Erythroblast (primary cell): ENCODE results near the gene FUBP3.

ENCODE experiments used
- DNase-seq, 2 experiments: peaks; one replicate each; lab custom pipeline; 2025; lab: John Stamatoyannopoulos, UW
- GATA1 ChIP-seq: IDR thresholded peaks from 2 replicates; pipeline ENCODE4 v1.6.1; 2011; ENCODE audit warnings: low read depth, mild to moderate bottlenecking, control low read depth, low read length, moderate library complexity
- POLR2A ChIP-seq: IDR thresholded peaks from 2 replicates; pipeline ENCODE4 v1.6.1; 2011; ENCODE audit warnings: mild to moderate bottlenecking, low read length

Gene FUBP3

DNA sequence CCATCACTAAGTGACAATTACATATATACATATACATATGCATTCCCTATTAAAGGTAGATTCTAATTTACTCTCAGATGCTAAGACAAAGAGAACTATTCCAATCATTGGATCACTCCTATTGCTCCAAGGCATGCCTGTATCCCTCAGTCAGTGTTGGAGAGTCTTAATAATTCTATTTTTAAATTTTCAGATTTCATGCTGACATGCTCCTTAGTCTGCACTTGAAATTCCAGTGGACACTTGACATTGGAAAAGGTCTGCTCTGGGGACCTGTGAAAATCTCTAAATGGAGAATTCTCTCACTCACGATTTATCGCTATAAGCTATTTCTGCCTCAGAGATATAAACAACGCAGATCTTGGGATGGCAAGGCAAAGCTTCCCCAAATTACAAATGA is 3.9 kb upstream of the FUBP3 start:
- no peak for TF ChIP-seq GATA1
- TF ChIP-seq POLR2A = no peak

DNA sequence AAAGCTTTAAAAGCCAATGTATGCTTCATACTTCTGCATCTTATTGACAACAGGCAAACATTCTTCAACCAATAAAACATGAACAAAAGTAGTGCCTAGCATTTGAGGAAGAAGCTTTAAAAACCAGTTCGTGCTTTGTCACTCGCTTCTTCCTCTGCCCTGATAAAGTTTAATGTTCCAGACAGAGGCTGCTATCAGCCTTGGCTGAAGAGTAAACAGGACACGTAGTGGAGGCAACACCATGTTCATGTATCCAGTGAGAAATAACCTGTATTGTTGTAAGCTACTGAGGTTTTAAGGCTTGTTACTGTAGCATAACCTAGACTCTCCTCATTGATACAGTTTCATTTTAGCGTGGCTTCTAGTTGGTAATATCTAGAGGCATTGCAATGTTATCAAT is 3.2 kb upstream of the FUBP3 start:
- TF ChIP-seq POLR2A = peak; percentile 25
- no peak for TF ChIP-seq GATA1
- peak; percentile 35 to 36 for DNase-seq

More for the DNA sequence above, 3.9 kb upstream of the FUBP3 start:
- no peak for DNase-seq

DNA sequence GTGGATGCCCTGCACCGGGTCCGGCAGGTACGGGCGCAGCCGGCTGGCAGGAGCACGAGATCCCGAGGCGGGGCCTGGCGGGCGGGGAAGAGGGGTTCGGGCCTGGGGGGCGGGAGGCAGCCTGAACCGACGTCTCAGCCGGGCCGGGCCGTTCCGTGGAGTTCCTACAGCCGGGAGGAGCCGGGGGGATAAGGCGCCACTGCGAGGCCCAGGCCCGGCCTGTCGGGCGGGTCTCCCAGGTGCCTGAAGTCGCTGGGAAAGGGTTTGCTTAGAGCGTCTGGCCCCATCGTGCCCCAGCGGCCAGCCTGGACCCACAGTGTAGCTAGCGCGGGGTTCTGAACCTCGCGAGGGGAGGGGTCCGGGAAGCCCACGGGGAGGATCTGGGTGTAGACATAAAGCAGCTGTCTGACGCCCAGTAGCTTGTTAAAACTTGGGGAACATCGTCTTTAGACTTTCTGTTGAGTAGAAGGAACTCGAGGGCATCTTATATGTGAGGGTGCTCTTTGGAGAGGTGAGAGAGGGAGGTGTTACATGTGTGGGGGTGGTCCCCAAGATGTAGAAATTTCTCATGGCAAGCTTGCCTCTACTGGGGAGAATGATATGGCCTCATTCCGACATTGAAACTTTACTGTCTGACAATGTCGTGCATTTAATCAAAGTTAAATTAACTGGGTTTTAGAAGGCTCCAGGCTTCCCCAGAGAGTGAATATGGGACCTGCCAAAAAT is 524 bp downstream of the FUBP3 start:
- peak; percentile 70 to 76 for DNase-seq

DNA sequence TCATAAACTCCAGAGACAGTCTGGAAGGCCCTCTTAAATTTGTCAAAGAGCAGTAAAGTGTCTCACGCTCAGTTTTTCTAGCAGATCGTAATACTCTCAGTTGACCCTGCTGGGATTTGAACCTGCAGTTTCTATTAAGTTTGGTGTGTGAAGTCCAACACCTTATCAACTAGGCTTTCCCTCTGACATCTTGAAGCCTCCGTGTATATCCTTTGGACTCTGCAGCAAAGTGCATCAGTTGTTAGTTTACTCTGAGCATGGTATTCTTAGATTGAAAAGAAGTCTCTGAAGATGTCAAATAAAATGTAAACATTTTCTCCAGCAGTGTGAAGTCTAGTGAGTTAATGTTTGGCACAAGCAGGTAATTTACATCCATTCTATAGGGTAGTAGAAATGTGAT is 2.4 kb downstream of the FUBP3 start:
- no peak for DNase-seq
- TF ChIP-seq GATA1 = no peak

More for the DNA sequence above, 524 bp downstream of the FUBP3 start:
- no peak for TF ChIP-seq POLR2A
- no peak for TF ChIP-seq GATA1

DNA sequence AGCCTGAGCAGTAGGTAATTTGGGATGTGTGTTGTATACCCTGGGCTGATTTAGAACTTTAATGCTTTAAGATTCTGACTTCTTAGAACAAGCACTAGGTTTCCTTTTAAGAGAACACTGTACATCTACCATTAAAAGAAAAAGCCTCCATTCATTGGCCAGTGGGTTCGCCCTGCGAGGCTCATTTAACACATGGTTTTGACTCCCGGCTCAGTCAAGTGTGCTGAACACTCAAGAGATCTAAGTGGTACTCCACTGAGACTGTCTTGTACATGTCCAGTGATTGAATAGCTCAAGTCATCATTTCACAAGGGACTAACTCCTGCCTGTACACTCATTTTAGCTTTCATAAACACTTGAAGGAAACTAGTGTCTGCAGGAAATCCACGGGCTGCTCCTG is 3.9 kb downstream of the FUBP3 start:
- DNase-seq = no peak
- TF ChIP-seq POLR2A = no peak
- no peak for TF ChIP-seq GATA1

DNA sequence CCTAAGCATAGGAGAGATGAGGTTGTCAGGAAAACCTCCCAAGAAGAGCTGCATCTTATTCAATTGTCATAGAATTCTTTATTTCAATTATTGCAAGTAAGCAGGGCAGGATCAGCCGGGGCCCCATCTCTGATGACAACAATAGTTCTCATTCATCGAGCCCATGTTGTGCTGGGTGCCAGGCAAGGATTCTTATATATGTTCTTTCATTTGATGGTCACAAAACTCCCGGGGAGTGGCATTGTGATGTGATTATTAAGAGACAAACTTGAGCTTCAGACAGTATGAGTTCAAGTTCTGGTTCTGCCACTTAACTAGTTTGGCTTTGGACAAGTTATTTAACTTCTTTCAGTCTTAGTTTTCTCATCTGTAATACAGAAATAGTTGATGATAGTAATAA is 8.5 kb downstream of the FUBP3 start:
- TF ChIP-seq GATA1 (no peak), POLR2A (no peak)
- no peak for DNase-seq

DNA sequence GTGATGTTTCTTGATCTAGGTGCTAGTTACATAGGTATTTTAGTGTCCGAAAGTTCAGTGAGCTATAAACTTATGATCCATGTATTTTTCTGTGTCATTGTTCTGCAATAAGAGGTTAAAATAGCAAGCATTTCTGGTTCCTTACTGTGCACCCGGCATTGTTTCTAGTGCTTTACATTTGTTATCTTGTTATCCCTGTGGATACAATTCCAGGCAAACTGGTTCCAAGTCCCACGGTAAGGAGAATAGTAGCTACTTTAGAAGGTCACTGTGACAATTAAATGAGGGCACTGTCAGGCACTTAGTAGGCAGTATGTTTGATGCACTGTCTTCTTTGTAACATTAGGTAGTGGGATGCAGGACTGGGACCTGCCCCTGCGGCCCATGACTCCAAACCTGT is 9.0 kb downstream of the FUBP3 start:
- no peak for DNase-seq
- TF ChIP-seq GATA1 (no peak), POLR2A (no peak)

DNA sequence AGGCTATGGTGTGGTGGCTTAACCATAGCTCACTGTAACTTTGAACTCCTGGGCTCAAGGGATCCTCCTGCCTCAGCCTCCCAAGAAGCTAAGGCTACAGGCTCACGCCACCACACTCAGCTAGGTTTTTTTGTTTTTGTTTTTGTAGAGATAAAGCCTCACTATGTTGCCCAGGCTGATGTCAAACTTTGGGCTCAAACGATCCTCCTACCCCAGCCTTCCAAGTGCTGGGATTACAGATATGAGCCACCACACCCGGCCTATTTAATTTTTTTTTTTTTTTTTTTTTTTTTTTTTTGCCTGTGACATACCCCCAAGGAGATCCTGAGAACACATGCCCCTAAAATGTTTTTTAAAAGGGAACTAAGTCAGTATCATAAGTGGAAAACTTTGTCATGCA is 10.4 kb downstream of the FUBP3 start:
- peak; percentile 49 to 77 for DNase-seq
- TF ChIP-seq POLR2A = no peak
- no peak for TF ChIP-seq GATA1

- DNase-seq = peak; percentile 37 to 73
- TF ChIP-seq POLR2A = no peak
- no peak for TF ChIP-seq GATA1
Observed at GRCh38 chr9:130590305-130590704, 10.9 kb downstream of the FUBP3 start.

GRCh38 chr9:130593020-130593419 is 13.6 kb downstream of the FUBP3 start:
- no peak for DNase-seq
- no peak for TF ChIP-seq GATA1

DNA sequence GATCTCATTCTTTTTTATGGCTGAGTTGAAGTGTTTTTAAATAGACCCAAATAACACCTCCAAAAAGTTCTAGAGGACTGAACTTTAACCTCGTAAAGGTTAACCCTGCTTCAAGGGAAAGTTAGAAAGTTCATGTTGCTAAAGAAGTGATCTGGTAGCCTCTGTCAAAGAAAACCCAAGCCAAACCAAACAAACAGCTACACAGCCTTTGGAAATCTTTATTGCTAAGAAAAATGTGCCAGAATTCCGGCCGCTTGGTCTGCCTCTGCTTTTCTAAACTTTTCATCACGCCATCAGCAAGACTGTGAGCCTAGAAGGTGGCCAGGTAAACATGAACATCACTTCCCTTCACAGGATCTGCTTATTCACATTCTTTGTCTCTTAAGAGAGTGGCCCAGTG is 17.9 kb downstream of the FUBP3 start:
- TF ChIP-seq GATA1 (no peak), POLR2A (no peak)
- DNase-seq = no peak

GRCh38 chr9:130598188-130598587 is 18.8 kb downstream of the FUBP3 start:
- TF ChIP-seq GATA1 = no peak
- no peak for TF ChIP-seq POLR2A
- no peak for DNase-seq

DNA sequence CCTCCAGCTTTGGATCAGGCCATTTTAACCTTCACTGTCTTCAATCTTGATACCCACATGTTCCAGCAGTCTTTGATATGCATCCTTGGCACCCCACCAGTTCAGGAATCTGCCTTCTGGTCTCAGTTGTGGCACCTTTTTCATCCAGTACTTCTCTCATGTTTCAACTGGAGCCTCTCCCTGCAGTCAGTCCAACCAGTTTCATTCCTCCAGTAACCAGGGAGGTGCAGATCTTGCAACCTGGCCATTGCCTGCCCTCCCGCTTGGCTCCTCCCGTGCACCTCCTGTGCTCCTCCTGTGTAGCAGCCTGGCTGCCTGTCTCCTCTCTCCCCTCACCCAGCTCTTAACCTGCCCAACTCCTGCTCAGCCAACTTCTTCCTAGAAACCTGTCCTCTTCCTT is 20.2 kb downstream of the FUBP3 start:
- no peak for TF ChIP-seq POLR2A
- TF ChIP-seq GATA1 = no peak
- DNase-seq = no peak

DNA sequence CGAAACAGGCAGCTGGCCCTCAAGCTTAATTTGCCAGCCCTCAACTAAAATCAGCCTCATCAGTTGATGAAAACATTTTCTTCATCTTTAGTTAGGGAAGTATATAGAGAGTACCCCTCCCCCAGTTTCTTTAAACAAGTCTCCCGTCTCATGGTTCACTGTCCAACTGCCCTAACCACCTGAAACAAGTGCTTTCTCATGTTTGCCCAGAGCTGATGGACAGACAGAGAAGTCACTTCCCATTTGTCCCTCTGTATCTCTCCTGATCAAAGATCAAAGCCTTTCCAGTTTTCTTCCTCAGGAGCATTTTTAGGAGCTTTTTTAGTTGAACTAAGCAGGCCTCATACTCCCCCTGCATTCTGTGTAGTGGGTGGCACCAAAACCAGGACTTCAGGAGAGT is 21.7 kb downstream of the FUBP3 start:
- TF ChIP-seq POLR2A (no peak), GATA1 (no peak)

GRCh38 chr9:130604295-130604694 is 24.9 kb downstream of the FUBP3 start:
- TF ChIP-seq GATA1 (no peak), POLR2A (no peak)
- no peak for DNase-seq

More for the DNA sequence above, 21.7 kb downstream of the FUBP3 start:
- DNase-seq = no peak
